CD14-positive monocyte (primary cell): Measurements from ENCODE around the gene NEO1. TPM values are rescaled to one million over a fixed set of nuclear protein-coding genes. Genes with fewer than 3 reads are reported as not detected.

ENCODE experiments used
- DNase-seq, 3 donors: peaks; one replicate each; pipeline ENCODE4 v3.0.0-alpha.2; 2011 to 2022
- H2AFZ ChIP-seq: 2 replicates; pipeline ENCODE4 v1.6.0; 2012; ENCODE audit warnings: mild to moderate bottlenecking, low read depth, low read length, inconsistent platforms; ENCODE audit not compliant: insufficient read depth, poor library complexity, severe bottlenecking
- H3K27ac ChIP-seq, 2 donors: 1 replicate in 1 of 2; 2 replicates in 1 of 2; pipeline ENCODE4 v1.5.1; 2012 to 2013; ENCODE audit warnings: low read length in 2 of 2, control low read depth in 1 of 2, inconsistent platforms in 1 of 2, low read depth in 1 of 2, mild to moderate bottlenecking in 1 of 2
- H3K27me3 ChIP-seq, 2 donors: one replicate each; pipeline versions ENCODE4 v1.6.0 to v1.6.1; 2011 to 2013; ENCODE audit warnings: low read length in 2 of 2; ENCODE audit not compliant: control insufficient read depth in 2 of 2, insufficient read depth in 2 of 2
- H3K36me3 ChIP-seq, 2 donors: replicated peaks in 1 of 2; 1 replicate in 1 of 2; 2 replicates in 1 of 2; pipeline versions ENCODE4 v1.5.1 to v1.6.1; 2012 to 2013; ENCODE audit warnings: low read length in 2 of 2, control low read depth in 1 of 2, inconsistent platforms in 1 of 2, mild to moderate bottlenecking in 1 of 2; ENCODE audit not compliant: insufficient read depth in 2 of 2, control insufficient read depth in 1 of 2
- H3K4me1 ChIP-seq, 2 donors: 1 replicate in 1 of 2; 2 replicates in 1 of 2; pipeline versions ENCODE4 v1.5.1 to v1.6.1; 2012 to 2013; ENCODE audit warnings: low read length in 2 of 2, control low read depth in 1 of 2, inconsistent platforms in 1 of 2, mild to moderate bottlenecking in 1 of 2, moderate library complexity in 1 of 2; ENCODE audit not compliant: insufficient read depth in 2 of 2, control insufficient read depth in 1 of 2
- H3K4me2 ChIP-seq: replicated peaks from 2 replicates; pipeline ENCODE3; 2012; ENCODE audit warnings: low read length, moderate library complexity, mild to moderate bottlenecking; ENCODE audit not compliant: poor library complexity, severe bottlenecking; ENCODE audit errors: extremely low read depth
- H3K4me3 ChIP-seq, 3 experiments: fragments of 200-600 bp in 1 of 3; sonication (generic) in 1 of 3; replicated peaks in 1 of 3; 1 replicate in 2 of 3; 2 replicates in 1 of 3; pipeline ENCODE4 v1.5.1; 2011 to 2013; ENCODE audit warnings: low read length in 3 of 3, mild to moderate bottlenecking in 3 of 3, control low read depth in 2 of 3, low read depth in 2 of 3, inconsistent platforms in 1 of 3, moderate library complexity in 1 of 3
- H3K79me2 ChIP-seq: 2 replicates; pipeline ENCODE4 v1.6.0; 2012; ENCODE audit warnings: mild to moderate bottlenecking, control low read depth, inconsistent platforms, low read length, moderate library complexity; ENCODE audit not compliant: insufficient read depth
- H3K9ac ChIP-seq: 2 replicates; pipeline ENCODE4 v1.6.0; 2017; ENCODE audit warnings: low read length, mild to moderate bottlenecking; ENCODE audit not compliant: insufficient read depth, poor library complexity, severe bottlenecking
- H3K9me3 ChIP-seq, 2 donors: replicated peaks in 1 of 2; 1 replicate in 1 of 2; 2 replicates in 1 of 2; pipeline versions ENCODE4 v1.5.1 to v1.6.1; 2012 to 2013; ENCODE audit warnings: low read length in 2 of 2, control low read depth in 1 of 2; ENCODE audit not compliant: control insufficient read depth in 1 of 2, insufficient read depth in 1 of 2
- H4K20me1 ChIP-seq: 2 replicates; pipeline ENCODE4 v1.6.0; 2012; ENCODE audit warnings: mild to moderate bottlenecking, low read length, control low read depth, moderate library complexity; ENCODE audit not compliant: insufficient read depth
- H3K27ac Mint-ChIP-seq, 7 donors: one replicate each; pipeline ENCODE4 v1.8.0; 2020; ENCODE audit warnings: mild to moderate bottlenecking in 7 of 7, mixed read lengths in 7 of 7, moderate library complexity in 6 of 7, inconsistent platforms in 2 of 7
- H3K27me3 Mint-ChIP-seq, 3 donors: one replicate each; pipeline ENCODE4 v1.8.0; 2021 to 2022; ENCODE audit warnings: low read depth in 3 of 3, mild to moderate bottlenecking in 3 of 3, mixed read lengths in 3 of 3, moderate library complexity in 3 of 3, inconsistent platforms in 1 of 3
- H3K36me3 Mint-ChIP-seq, 2 donors: one replicate each; pipeline ENCODE4 v1.8.0; 2020; ENCODE audit warnings: mixed read lengths in 2 of 2, inconsistent platforms in 1 of 2, mild to moderate bottlenecking in 1 of 2
- H3K4me1 Mint-ChIP-seq: one replicate; pipeline ENCODE4 v1.8.0; 2020; ENCODE audit warnings: mild to moderate bottlenecking, mixed read lengths
- H3K4me3 Mint-ChIP-seq, 2 donors: one replicate each; pipeline ENCODE4 v1.8.0; 2020; ENCODE audit warnings: mild to moderate bottlenecking in 2 of 2, mixed read lengths in 2 of 2, moderate library complexity in 1 of 2
- H3K9me3 Mint-ChIP-seq, 7 donors: one replicate each; pipeline ENCODE4 v1.8.0; 2020 to 2022; ENCODE audit warnings: mixed read lengths in 7 of 7, mild to moderate bottlenecking in 6 of 7, moderate library complexity in 6 of 7, inconsistent platforms in 2 of 7
- WGBS: methylation state at CpG from one replicate; pipeline ENCODE4 v1.1.5; 2013; ENCODE audit warnings: missing lambda C conversion rate; ENCODE audit not compliant: insufficient coverage; 5-methylcytosine and 5-hydroxymethylcytosine counted together
- intact Hi-C, 2 donors: fragments of 100-400 bp; cut with micrococcal nuclease; formaldehyde crosslinking; loops; one replicate each; pipeline versions ENCODE4 v1.15.0 to v1.15.1; 2023
- polyA plus RNA-seq, 3 donors: library from polyadenylated mRNA; depleted of rRNA in 1 of 3; unstranded in 2 of 3; stranded (reverse) in 1 of 3; fragments of 300-500 nt in 2 of 3; fragments of >200 nt in 1 of 3; fragmentation: Illumina TruSeq in 2 of 3; gene quantifications; 1 replicate in 2 of 3; 2 replicates in 1 of 3; pipeline ENCODE4 v1.2.3, GENCODE V29; 2012 to 2021
- TF ChIP-seq, protein P1 (sequence below): fragments of 200-600 bp; IDR thresholded peaks from one replicate; pipeline ENCODE4 v1.8.0; 2022; ENCODE audit warnings: antibody characterized with exemption, mild to moderate bottlenecking

NEO1 gene
- polyA plus RNA-seq, 3 donors: 0.03 to 0.06 TPM; not detected in 1

DNA sequence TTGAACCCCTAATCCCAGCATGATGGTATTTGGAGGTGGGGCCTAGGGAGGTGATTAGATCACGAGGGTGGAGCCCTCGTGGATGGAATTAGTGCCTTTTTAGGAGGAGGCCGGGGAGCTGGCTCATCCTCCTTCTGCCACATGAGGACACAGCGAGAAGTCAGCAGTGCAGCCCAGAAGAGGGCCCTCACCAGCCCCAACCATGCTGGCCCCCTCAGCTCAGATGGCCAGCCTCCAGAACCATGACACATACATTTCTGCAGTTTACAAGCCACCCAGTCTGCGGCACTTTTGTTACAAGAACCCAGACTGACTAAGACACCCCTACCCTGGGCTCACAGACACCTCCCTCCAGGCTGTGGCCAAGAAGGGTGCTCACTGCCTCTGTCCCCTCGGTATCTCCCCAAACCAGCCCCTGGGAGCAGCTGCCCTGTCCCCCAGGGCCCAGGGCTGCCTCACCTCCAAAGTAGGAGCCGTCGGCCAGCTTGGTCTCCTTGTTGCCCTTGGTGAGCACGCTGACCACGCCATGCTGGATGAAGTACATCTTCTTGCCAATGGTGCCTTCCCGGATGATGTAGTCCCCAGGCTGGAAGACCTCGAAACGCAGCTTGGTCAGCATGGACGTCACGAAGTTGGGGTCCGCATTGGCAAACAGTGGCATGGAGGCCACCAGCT lies 272.4 kb downstream of the NEO1 start:
- Mint-ChIP-seq H3K4me1 (no peaks in the 10 kb centered on the region), H3K36me3 (no peaks in the 10 kb centered on the region), H3K4me3 (no peak overlapping the region), H3K9me3 (peaks cover 0 to 4% (median 0%) of the 10 kb centered on the region in 7 donors), H3K27me3 (peaks cover 28 to 36% (median 31%) of the 10 kb centered on the region in 3 donors), H3K27ac (no peak overlapping the region)
- Histone ChIP-seq H3K4me1 (no peaks in the 10 kb centered on the region), H3K4me2 (no peak overlapping the region), H4K20me1 (no peaks in the 10 kb centered on the region), H2AFZ (no peak overlapping the region), H3K4me3 (no peak overlapping the region), H3K27me3 (peaks cover 0 to 15% of the 10 kb centered on the region in 2 donors), H3K9me3 (no peaks in the 10 kb centered on the region), H3K9ac (no peak overlapping the region), H3K36me3 (no peaks in the 10 kb centered on the region), H3K79me2 (no peaks in the 10 kb centered on the region), H3K27ac (no peak overlapping the region)
- WGBS: 98% methylated on average over 16 of the region's 16 CpGs
- intact Hi-C loops: no loop called here
- TF ChIP-seq, protein P1, sequence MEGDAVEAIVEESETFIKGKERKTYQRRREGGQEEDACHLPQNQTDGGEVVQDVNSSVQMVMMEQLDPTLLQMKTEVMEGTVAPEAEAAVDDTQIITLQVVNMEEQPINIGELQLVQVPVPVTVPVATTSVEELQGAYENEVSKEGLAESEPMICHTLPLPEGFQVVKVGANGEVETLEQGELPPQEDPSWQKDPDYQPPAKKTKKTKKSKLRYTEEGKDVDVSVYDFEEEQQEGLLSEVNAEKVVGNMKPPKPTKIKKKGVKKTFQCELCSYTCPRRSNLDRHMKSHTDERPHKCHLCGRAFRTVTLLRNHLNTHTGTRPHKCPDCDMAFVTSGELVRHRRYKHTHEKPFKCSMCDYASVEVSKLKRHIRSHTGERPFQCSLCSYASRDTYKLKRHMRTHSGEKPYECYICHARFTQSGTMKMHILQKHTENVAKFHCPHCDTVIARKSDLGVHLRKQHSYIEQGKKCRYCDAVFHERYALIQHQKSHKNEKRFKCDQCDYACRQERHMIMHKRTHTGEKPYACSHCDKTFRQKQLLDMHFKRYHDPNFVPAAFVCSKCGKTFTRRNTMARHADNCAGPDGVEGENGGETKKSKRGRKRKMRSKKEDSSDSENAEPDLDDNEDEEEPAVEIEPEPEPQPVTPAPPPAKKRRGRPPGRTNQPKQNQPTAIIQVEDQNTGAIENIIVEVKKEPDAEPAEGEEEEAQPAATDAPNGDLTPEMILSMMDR: no peak
- DNase-seq: no peak

DNA sequence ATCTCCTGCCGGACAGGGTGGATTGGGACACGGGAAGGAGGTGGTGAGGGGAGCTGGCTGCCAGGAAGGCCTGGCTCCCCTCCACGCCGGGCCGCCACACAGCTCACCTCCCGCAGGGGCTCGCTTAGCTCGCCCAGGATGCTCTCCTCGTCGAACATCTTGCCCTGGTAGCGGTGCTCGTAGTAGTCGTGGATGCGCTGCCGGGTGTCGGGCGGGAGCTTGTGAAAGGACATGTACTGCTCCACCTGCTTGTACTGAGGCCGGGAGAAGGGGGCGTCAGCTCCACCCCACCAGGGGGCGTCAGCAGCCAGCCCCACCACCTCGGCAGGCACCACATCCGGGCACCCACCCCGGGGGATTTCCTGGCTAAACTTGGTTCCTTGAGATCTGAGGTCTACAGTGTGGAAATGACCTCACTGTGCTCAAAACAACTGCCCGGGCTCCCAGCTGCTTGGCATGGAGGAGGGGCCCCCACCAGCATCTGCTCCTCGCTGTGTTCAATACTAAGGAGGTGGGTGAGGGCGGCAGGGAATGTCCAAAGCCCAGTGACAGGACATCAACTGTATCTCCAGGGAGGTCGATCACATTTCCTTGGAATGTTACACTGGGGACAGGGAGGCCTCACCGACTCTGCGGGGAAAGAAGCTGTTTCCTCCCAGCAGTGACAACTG lies 273.1 kb downstream of the NEO1 start:
- Histone ChIP-seq H3K4me1 (no peaks in the 10 kb centered on the region), H3K9me3 (no peaks in the 10 kb centered on the region), H3K27ac (no peak overlapping the region), H2AFZ (no peak overlapping the region), H3K4me3 (no peak overlapping the region), H3K9ac (no peak overlapping the region), H3K4me2 (no peak overlapping the region), H3K79me2 (no peaks in the 10 kb centered on the region), H3K36me3 (no peaks in the 10 kb centered on the region), H4K20me1 (no peaks in the 10 kb centered on the region), H3K27me3 (peaks cover 0 to 8% of the 10 kb centered on the region in 2 donors)
- Mint-ChIP-seq H3K4me1 (no peaks in the 10 kb centered on the region), H3K9me3 (peaks cover 0 to 4% (median 0%) of the 10 kb centered on the region in 7 donors), H3K27me3 (peaks cover 23 to 35% (median 25%) of the 10 kb centered on the region in 3 donors), H3K4me3 (peak overlapping the region in 1 of 2 donors; percentile 33), H3K36me3 (no peaks in the 10 kb centered on the region), H3K27ac (no peak overlapping the region)
- TF ChIP-seq, protein P1: no peak
- intact Hi-C loops: no loop called here
- WGBS: 57% methylated on average over 23 of the region's 29 CpGs
- no peak for DNase-seq
